Measurements from ENCODE around the gene CERS2. TPM values are rescaled to one million over a fixed set of nuclear protein-coding genes. Genes with fewer than 3 reads are reported as not detected.

Gene CERS2
- total RNA-seq, 1 experiment from 2014 or later: 348 TPM

DNA sequence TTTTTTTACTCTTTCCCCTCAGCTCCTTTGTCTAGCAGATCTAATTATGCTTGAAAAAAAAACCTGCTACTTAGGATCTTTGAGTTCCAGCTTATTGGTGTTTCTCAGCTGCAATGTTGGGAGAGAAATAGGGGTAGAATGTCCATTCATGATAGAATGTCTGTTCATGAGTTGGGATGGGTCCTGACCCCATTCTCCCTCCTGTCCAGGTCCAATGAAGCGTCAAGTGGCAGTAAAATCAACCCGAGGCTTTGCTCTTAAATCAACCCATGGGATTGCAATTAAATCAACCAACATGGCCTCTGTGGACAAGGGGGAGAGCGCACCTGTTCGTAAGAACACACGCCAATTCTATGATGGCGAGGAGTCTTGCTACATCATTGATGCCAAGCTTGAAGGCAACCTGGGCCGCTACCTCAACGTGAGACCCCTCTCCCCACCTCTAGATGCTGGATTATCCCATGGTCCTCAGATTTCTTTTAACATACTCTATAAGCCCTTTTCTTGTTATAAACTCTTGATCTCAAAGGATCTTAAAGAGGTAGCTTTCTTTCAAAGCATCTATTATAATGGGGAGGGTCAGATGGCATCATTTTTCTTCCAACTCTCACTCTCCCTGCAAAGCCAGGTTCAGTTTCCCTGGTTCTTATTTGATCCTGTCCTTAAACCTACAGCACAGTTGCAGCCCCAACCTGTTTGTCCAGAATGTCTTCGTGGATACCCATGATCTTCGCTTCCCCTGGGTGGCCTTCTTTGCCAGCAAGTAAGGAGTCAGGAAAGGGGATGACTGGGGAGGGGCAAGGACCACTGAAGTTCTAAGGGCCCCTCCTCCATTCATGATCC lies 11.1 kb downstream of the CERS2 start:
- CTCF ChIA-PET: no interaction called here
- intact Hi-C loops (cut with micrococcal nuclease; ENCODE audit: unreplicated experiment): no loop called here

DNA sequence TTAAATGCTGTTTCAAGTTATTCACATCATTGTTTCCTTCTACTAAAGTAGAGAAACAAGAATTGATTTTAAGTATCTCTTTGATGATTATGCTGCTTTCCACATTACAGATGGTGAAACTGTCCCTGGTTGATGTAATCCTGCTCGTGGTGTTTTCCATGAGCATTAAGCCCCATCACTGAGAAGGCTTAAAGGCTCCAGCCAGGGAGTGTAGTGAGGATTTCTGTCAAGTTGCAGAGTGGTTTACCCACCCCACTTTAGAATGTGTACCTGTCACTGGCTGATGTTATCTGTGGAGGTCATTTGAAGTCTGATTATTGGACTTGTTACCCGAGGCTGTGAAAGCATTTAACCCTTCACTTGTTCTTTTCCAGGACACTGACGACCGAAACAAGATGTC lies 12.9 kb downstream of the CERS2 start:
- ChIA-PET POLR2A (interaction anchor here (0.5 kb wide), 1 partner anchor 14 kb away, joined by 3 read pairs; no protein-coding TSS in a partner anchor), CTCF (no interaction called here)
- Histone ChIP-seq H3K4me1 (ENCODE audit: control insufficient read depth, insufficient read depth, low read length) (peaks cover 5% of the 10 kb centered on the region; the same call in 1 of the 2 replicates), H3K9me3 (ENCODE audit: control insufficient read depth, insufficient read depth, low read depth, low read length) (no peaks in the 10 kb centered on the region), H3K27me3 (ENCODE audit: control insufficient read depth, insufficient read depth, low read length) (no peaks in the 10 kb centered on the region), H3K27ac (ENCODE audit: low read length) (no peak overlapping the region), H3K4me3 (ENCODE audit: low read depth in 2 of 2, low read length in 2 of 2) (no peak overlapping the region), H3K36me3 (ENCODE audit: control insufficient read depth, insufficient read depth, low read length) (peaks cover 26% of the 10 kb centered on the region)
- intact Hi-C loops (cut with micrococcal nuclease; ENCODE audit: unreplicated experiment): no loop called here
- BruUV-seq (replicated peaks): no TSS peak
- DNase-seq (ENCODE audit: low read depth, low spot score): no peak
- ATAC-seq: no peak
- in situ Hi-C loops (cut with HindIII; ENCODE audit: low pct_unique_long_range_greater_than_20kb, low sequenced_read_pairs): no loop called here
- TF ChIP-seq SIN3A (IDR thresholded peaks at IDR 0.05; ENCODE audit: borderline replicate concordance, insufficient read depth, low read depth, low read length) (no peak), POLR2AphosphoS5 (IDR thresholded peaks at IDR 0.05; ENCODE audit: low read depth, low read length) (no peak), TCF7L2 (IDR thresholded peaks at IDR 0.05; ENCODE audit: low read depth, low read length) (no peak)
- TF ChIP-seq, protein P1, sequence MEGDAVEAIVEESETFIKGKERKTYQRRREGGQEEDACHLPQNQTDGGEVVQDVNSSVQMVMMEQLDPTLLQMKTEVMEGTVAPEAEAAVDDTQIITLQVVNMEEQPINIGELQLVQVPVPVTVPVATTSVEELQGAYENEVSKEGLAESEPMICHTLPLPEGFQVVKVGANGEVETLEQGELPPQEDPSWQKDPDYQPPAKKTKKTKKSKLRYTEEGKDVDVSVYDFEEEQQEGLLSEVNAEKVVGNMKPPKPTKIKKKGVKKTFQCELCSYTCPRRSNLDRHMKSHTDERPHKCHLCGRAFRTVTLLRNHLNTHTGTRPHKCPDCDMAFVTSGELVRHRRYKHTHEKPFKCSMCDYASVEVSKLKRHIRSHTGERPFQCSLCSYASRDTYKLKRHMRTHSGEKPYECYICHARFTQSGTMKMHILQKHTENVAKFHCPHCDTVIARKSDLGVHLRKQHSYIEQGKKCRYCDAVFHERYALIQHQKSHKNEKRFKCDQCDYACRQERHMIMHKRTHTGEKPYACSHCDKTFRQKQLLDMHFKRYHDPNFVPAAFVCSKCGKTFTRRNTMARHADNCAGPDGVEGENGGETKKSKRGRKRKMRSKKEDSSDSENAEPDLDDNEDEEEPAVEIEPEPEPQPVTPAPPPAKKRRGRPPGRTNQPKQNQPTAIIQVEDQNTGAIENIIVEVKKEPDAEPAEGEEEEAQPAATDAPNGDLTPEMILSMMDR (IDR thresholded peaks at IDR 0.05): no peak
- TF ChIP-seq, protein P2, sequence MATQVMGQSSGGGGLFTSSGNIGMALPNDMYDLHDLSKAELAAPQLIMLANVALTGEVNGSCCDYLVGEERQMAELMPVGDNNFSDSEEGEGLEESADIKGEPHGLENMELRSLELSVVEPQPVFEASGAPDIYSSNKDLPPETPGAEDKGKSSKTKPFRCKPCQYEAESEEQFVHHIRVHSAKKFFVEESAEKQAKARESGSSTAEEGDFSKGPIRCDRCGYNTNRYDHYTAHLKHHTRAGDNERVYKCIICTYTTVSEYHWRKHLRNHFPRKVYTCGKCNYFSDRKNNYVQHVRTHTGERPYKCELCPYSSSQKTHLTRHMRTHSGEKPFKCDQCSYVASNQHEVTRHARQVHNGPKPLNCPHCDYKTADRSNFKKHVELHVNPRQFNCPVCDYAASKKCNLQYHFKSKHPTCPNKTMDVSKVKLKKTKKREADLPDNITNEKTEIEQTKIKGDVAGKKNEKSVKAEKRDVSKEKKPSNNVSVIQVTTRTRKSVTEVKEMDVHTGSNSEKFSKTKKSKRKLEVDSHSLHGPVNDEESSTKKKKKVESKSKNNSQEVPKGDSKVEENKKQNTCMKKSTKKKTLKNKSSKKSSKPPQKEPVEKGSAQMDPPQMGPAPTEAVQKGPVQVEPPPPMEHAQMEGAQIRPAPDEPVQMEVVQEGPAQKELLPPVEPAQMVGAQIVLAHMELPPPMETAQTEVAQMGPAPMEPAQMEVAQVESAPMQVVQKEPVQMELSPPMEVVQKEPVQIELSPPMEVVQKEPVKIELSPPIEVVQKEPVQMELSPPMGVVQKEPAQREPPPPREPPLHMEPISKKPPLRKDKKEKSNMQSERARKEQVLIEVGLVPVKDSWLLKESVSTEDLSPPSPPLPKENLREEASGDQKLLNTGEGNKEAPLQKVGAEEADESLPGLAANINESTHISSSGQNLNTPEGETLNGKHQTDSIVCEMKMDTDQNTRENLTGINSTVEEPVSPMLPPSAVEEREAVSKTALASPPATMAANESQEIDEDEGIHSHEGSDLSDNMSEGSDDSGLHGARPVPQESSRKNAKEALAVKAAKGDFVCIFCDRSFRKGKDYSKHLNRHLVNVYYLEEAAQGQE (IDR thresholded peaks at IDR 0.05; ENCODE audit: insufficient read depth in 1 of 2, low read depth in 2 of 2, low read length in 1 of 2): no peak

More for the DNA sequence above, 11.1 kb downstream of the CERS2 start:
- TF ChIP-seq POLR2AphosphoS5 (IDR thresholded peaks at IDR 0.05; ENCODE audit: low read depth, low read length) (no peak; the same call in 1 of the 2 replicates), TCF7L2 (IDR thresholded peaks at IDR 0.05; ENCODE audit: low read depth, low read length) (no peak), SIN3A (IDR thresholded peaks at IDR 0.05; ENCODE audit: borderline replicate concordance, insufficient read depth, low read depth, low read length) (no peak)
- TF ChIP-seq, protein P2 (IDR thresholded peaks at IDR 0.05; ENCODE audit: insufficient read depth in 1 of 2, low read depth in 2 of 2, low read length in 1 of 2): no peak
- TF ChIP-seq, protein P1 (IDR thresholded peaks at IDR 0.05): no peak
- POLR2A ChIA-PET: interaction anchor here (0.5 to 0.7 kb wide), 3 partner anchors 32 to 652 kb away, joined by 3 read pairs; no protein-coding TSS in a partner anchor
- Histone ChIP-seq H3K36me3 (ENCODE audit: control insufficient read depth, insufficient read depth, low read length) (peaks cover 35% of the 10 kb centered on the region), H3K27ac (ENCODE audit: low read length) (no peak overlapping the region), H3K4me1 (ENCODE audit: control insufficient read depth, insufficient read depth, low read length) (peaks cover 5% of the 10 kb centered on the region; the same call in 1 of the 2 replicates), H3K27me3 (ENCODE audit: control insufficient read depth, insufficient read depth, low read length) (no peaks in the 10 kb centered on the region), H3K4me3 (ENCODE audit: low read depth in 2 of 2, low read length in 2 of 2) (no peak overlapping the region), H3K9me3 (ENCODE audit: control insufficient read depth, insufficient read depth, low read depth, low read length) (no peaks in the 10 kb centered on the region)
- no TSS peak for BruUV-seq (replicated peaks)
- no peak for DNase-seq (ENCODE audit: low read depth, low spot score)
- in situ Hi-C loops (cut with HindIII; ENCODE audit: low pct_unique_long_range_greater_than_20kb, low sequenced_read_pairs): no loop called here
- ATAC-seq: no peak

Measured in Panc1 (cell line).